ENCODE measurements around the gene POC5. TPM values are rescaled to one million over a fixed set of nuclear protein-coding genes. Genes with fewer than 3 reads are reported as not detected.
A peak's percentile ranks its signal among the peaks of the same experiment; 100 is the strongest.

The POC5 gene
- total and polyA plus RNA-seq, 2 of the 8 experiments (the other 6 are each of a cell fraction or from before 2014, with no cell fraction given): 11.2 to 12.1 TPM

- TF ChIP-seq RFX5 (IDR thresholded peaks at IDR 0.05; ENCODE audit: borderline replicate concordance, low read depth, low read length) (no peak), CHD2 (IDR thresholded peaks at IDR 0.05; ENCODE audit: low read length) (peak; percentile 71), MAX (IDR thresholded peaks at IDR 0.05) (peak; percentile 34), BCL11A (IDR thresholded peaks at IDR 0.05; ENCODE audit: low read depth in 2 of 2, low read length in 2 of 2) (no peak), EZH2 (IDR thresholded peaks at IDR 0.05; ENCODE audit: low read depth, low read length, severe bottlenecking) (no peak), POLR2A (IDR thresholded peaks at IDR 0.05; ENCODE audit: control extremely low read depth in 1 of 2, low read depth in 2 of 2, low read length in 2 of 2) (peak; percentile 81 to 95), KDM5A (IDR thresholded peaks at IDR 0.05; ENCODE audit: low read length) (peak; percentile 72), KDM1A (IDR thresholded peaks at IDR 0.05; ENCODE audit: borderline replicate concordance, low read length) (0 out of 2 replicates have a peak, but pooled peaks have one; percentile 4), GTF2F1 (IDR thresholded peaks at IDR 0.05; ENCODE audit: borderline replicate concordance, low read depth, low read length) (no peak), YY1 (IDR thresholded peaks at IDR 0.05; ENCODE audit: low read depth, low read length) (no peak), CHD1 (IDR thresholded peaks at IDR 0.05; ENCODE audit: low read depth, low read length) (no peak), POLR2AphosphoS5 (IDR thresholded peaks at IDR 0.05; ENCODE audit: low read depth, low read length) (peak; percentile 91), SAP30 (IDR thresholded peaks at IDR 0.05; ENCODE audit: insufficient read depth, insufficient replicate concordance, low read length) (peak; percentile 99), SP4 (IDR thresholded peaks at IDR 0.05; ENCODE audit: low read length) (no peak), HDAC2 (IDR thresholded peaks at IDR 0.05; ENCODE audit: borderline replicate concordance in 1 of 2, low read depth in 2 of 2, low read length in 2 of 2) (peak in 1 of 2 experiments; percentile 92; a peak in 2 of 4 replicates)
- TF ChIP-seq, protein P1, sequence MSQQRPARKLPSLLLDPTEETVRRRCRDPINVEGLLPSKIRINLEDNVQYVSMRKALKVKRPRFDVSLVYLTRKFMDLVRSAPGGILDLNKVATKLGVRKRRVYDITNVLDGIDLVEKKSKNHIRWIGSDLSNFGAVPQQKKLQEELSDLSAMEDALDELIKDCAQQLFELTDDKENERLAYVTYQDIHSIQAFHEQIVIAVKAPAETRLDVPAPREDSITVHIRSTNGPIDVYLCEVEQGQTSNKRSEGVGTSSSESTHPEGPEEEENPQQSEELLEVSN (IDR thresholded peaks at IDR 0.05): no peak
Measured at GRCh38 chr5:75717082-75717922, at the start of gene POC5 (continued).

Data from H1 (cell line).